Type B pancreatic cell (in vitro differentiated cells): ENCODE results near the gene PHB1. TPM values are rescaled to one million over a fixed set of nuclear protein-coding genes. Genes with fewer than 3 reads are reported as not detected.

Experiments used
- DNase-seq: peaks from one replicate; pipeline ENCODE4 v3.0.0; 2021; ENCODE audit warnings: mixed read lengths; ENCODE audit not compliant: unreplicated experiment; ENCODE audit errors: extremely low spot score
- H3K27ac Mint-ChIP-seq: 2 replicates; pipeline ENCODE4 v1.8.0; 2021; ENCODE audit warnings: mild to moderate bottlenecking, mixed read lengths
- H3K27me3 Mint-ChIP-seq: 2 replicates; pipeline ENCODE4 v1.8.0; 2021; ENCODE audit warnings: mixed read lengths
- H3K36me3 Mint-ChIP-seq: 2 replicates; pipeline ENCODE4 v1.8.0; 2021; ENCODE audit warnings: mixed read lengths
- H3K4me1 Mint-ChIP-seq: one replicate; pipeline ENCODE4 v1.8.0; 2021; ENCODE audit warnings: mixed read lengths; ENCODE audit not compliant: unreplicated experiment
- H3K4me3 Mint-ChIP-seq: 2 replicates; pipeline ENCODE4 v1.8.0; 2021; ENCODE audit warnings: mild to moderate bottlenecking, mixed read lengths
- H3K9me3 Mint-ChIP-seq: 2 replicates; pipeline ENCODE4 v1.8.0; 2021; ENCODE audit warnings: mixed read lengths
- CTCF ChIP-seq: fragments of 200-600 bp; sonication (generic); conservative IDR thresholded peaks from 2 replicates; pipeline ENCODE4 v1.5.0; 2021; ENCODE audit warnings: antibody characterized with exemption, mild to moderate bottlenecking
- total RNA-seq: library from RNA; stranded (reverse); gene quantifications from 2 replicates; pipeline ENCODE4 v1.2.1, GENCODE V29; 2021; ENCODE audit warnings: low replicate concordance

PHB1 gene
- total RNA-seq, 1 donor from 2014 or later: 231 TPM

- Mint-ChIP-seq H3K36me3 (no peaks in the 10 kb centered on the region), H3K27me3 (peaks cover 23% of the 10 kb centered on the region), H3K27ac (no peak overlapping the region), H3K4me1 (peaks cover 20% of the 10 kb centered on the region), H3K9me3 (no peaks in the 10 kb centered on the region), H3K4me3 (no peak overlapping the region)
- TF ChIP-seq CTCF: no peak
- no peak for DNase-seq
Measured at GRCh38 chr17:49386373-49386772, 28.3 kb downstream of the PHB1 start.

DNA sequence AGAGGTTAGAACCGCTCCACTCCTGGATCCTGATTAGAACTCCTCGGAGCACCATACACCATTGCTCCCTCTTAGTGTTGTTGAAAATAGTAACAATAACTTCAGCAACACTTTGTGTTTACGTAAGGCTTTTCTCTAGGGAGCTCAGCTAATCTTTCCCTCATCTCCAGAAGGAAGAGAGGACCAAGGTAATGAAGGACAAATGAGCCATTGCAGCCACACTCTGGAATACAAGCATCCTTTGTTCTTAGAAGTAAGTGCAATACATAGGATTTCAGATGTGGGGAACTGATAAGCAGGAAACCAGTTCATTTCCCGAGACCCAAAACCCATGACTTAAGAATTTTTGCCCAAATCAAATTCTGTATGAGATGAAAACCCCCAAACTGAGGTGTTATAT lies 29.7 kb downstream of the PHB1 start:
- Mint-ChIP-seq H3K4me3 (no peak overlapping the region), H3K27ac (no peak overlapping the region), H3K36me3 (no peaks in the 10 kb centered on the region), H3K4me1 (peaks cover 7% of the 10 kb centered on the region), H3K27me3 (peaks cover 30% of the 10 kb centered on the region), H3K9me3 (no peaks in the 10 kb centered on the region)
- no peak for DNase-seq
- no peak for TF ChIP-seq CTCF

DNA sequence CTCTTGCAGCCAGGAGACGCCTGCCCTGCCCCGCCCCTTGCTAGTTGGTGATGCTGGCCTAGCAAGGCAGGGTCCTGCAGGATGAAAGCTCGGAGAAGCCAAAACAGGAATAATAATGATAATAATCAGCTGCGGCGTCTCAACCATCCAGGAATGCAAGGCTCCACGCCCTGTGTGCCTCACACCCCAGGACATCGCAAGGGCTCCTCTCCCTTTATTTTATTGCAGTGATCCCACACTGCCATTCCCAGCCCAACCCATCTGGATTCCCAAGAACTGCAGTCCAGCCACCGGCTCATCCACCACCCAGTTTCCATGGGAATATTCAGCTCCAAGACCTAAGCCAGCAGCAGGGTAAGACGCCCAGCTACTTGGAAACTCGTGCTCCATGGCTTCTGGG lies 31.6 kb downstream of the PHB1 start:
- H3K27me3 Mint-ChIP-seq: peaks cover 33% of the 10 kb centered on the region
- DNase-seq: no peak
- H3K9me3 Mint-ChIP-seq: peaks cover 4% of the 10 kb centered on the region
- H3K36me3 Mint-ChIP-seq: no peaks in the 10 kb centered on the region
- H3K4me1 Mint-ChIP-seq: peaks cover 4% of the 10 kb centered on the region
- no peak for TF ChIP-seq CTCF
- H3K4me3 Mint-ChIP-seq: no peak overlapping the region
- H3K27ac Mint-ChIP-seq: no peak overlapping the region

DNA sequence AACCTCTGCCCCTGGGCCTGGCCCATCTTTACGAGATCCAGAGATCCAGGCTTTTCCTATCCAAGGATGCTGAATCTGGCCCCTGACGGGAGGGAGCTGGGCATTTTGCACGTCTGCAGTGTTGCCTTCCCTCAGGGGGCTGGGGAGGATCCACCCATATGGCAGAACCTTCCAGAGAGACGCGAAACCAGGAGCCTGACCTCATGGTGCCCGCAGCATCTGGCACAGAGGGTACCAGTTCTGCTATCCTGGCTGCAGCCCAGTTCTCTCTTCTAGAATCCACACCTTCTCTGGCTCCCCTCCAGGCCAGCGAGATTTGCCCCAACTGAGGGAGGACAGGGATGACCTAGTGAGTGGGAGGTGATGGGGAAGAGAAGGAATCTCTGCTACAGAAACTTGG lies 32.1 kb downstream of the PHB1 start:
- Mint-ChIP-seq H3K9me3 (peaks cover 4% of the 10 kb centered on the region), H3K4me1 (peaks cover 4% of the 10 kb centered on the region), H3K27ac (no peak overlapping the region), H3K27me3 (peaks cover 34% of the 10 kb centered on the region), H3K36me3 (no peaks in the 10 kb centered on the region), H3K4me3 (no peak overlapping the region)
- no peak for TF ChIP-seq CTCF
- DNase-seq: no peak

DNA sequence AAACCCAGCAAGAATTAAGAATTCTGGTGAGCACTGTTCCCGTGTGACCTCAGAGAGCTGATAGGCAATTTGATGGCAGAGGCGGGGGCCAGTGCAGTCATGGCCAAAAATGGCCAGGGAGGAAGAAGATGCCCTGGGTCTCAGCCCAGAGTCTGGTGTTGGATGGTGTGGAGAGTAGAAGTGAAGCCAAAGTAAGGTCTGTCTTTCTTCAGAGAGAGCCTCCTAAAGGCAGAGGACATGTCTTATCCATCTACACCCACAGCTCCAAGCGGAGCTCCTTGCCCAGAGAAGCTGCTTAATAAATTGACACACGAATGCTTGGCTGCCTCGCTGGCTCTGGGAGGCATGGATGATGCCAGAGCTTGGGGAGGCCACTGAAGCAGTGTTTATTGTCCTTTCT lies 32.9 kb downstream of the PHB1 start:
- H3K27ac Mint-ChIP-seq: no peak overlapping the region

More for the DNA sequence above, 32.9 kb downstream of the PHB1 start:
- no peak for TF ChIP-seq CTCF
- peaks cover 4% of the 10 kb centered on the region for H3K9me3 Mint-ChIP-seq
- H3K36me3 Mint-ChIP-seq: no peaks in the 10 kb centered on the region
- DNase-seq: no peak
- H3K4me3 Mint-ChIP-seq: no peak overlapping the region
- H3K4me1 Mint-ChIP-seq: peaks cover 4% of the 10 kb centered on the region
- H3K27me3 Mint-ChIP-seq: peaks cover 28% of the 10 kb centered on the region
